Left ventricle myocardium superior (tissue), 1 donor: ENCODE measurements around the gene ITPR1. TPM values are rescaled to one million over a fixed set of nuclear protein-coding genes. Genes with fewer than 3 reads are reported as not detected.
A peak's percentile ranks its signal among the peaks of the same experiment; 100 is the strongest.
"Not testable (repeated sequence)": the region's sequence is repeated elsewhere in the genome, so short reads cannot be mapped to it uniquely, and the experiment has no call there.

Source experiments
- ATAC-seq: fragments of 200-7000 bp; cut with Tn5 transposase; one replicate; pipeline ENCODE4 v1.9.1; 2020; ENCODE audit warnings: mild to moderate bottlenecking, moderate library complexity
- DNase-seq: peaks from one replicate; pipeline ENCODE4 v3.0.0-alpha.2; 2020
- intact Hi-C: fragments of 100-400 bp; cut with micrococcal nuclease; formaldehyde crosslinking; loops from one replicate; pipeline ENCODE4 v1.11.0; 2022
- total RNA-seq: library from RNA; stranded (reverse); fragmentation: NEBNext Ultra II Directional; extraction: Animal tissue kit (Norgen Biotek cat#: 25700); gene quantifications from one replicate; pipeline ENCODE4 v1.2.1, GENCODE V29; 2021
- donor health status: DM: no; HTN: yes; CAD: no; lungs with severe emphysema.

Gene ITPR1
- total RNA-seq, 1 donor from 2014 or later: 16.6 TPM

DNA sequence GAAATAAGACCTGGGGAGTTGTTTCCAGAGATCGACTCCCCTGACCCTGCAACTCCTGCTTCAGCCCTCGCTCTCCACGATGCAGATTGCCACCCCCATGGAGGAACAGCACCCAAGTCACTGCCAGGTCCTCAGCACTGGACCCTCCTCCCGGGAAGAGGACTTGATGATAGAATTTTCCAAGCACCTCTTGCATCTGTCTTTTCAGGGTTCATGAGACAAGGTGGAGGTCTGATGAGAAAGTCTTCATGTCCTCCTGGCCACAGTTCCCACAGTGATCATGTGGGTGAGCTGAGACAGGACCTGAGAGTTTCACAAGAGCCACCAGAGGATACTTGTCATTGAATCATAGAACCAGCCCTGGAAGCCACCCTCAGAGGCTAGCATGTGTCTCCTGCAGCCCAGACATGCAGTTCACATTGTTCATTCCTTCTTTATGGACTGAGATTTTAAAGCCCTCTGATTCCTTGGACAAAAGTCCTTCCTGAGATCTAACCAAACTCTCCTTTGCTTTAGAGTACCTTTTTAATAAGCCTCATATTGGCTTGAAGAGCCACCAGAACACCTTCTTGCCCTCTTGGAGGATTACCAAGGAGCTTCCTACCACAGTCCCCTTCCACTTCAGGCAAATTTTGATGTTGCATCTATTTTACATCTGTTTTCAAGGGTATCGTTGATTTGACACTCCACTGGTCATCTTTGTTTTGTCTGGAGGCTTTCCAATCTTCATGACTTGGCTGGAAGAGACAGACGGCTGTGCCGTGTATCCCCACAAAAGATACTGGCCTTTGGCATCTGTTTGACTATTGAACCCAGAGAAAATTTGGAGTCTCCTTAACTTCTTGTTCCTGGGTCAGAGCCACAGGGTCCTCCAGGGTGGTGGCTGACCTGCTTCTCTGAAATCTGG, 261.3 kb downstream of the ITPR1 start:
- intact Hi-C loops: no loop called here
- DNase-seq (no peak), ATAC-seq (peak; percentile 26)

DNA sequence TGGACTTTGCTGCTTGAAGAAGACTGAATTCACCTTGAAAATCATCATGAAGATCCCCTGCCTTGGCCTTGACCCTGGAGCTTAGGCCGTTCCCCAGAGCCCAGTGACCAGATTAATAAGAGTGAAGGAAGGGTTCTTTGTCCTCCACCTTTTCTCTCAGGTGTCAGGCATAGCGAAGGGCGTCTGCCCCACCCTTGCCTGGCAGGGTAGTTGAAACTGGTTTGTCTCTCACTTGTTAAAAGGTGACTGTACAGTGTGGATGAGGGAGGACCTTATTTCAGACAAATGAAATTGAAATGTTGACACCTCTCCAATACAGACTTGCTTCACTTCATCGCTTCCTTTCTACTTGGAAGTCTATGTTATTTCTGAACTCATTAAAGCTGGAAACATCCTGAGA, 262.4 kb downstream of the ITPR1 start:
- ATAC-seq (no peak), DNase-seq (no peak)
- intact Hi-C loops: no loop called here

DNA sequence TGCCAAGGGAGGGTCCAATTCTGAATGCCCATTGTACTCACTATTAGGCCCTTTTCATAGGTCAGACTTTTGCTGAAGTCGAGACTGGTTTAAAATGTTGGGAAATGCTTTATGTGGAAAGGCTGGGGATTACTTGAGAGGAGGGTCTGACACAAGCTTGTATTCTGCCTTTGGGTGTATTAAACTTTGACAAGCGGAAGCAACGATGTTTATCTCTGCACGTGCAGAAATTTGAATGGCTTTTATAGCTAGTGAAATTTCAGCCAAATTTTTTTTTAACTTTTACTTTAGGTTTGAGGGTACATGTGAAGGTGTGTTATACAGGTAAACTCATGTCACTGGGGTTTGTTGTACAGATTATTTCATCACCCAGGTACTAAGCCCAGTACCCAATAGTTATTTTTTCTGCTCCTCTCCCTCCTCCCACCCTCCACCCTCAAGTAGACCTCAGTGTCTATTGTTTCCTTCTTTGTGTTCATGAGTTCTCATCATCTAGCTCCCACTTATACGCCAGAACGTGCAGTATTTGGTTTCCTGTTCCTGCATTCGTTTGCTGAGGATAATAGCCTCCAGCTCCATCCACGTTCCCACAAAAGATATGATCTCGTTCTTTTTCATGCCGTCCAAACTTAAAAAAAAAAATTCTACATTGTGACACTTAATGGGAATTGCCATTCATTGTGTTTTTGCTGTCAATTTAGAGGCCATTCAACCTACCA, 263.1 kb downstream of the ITPR1 start:
- DNase-seq (no peak), ATAC-seq (no peak)
- intact Hi-C loops: no loop called here

DNA sequence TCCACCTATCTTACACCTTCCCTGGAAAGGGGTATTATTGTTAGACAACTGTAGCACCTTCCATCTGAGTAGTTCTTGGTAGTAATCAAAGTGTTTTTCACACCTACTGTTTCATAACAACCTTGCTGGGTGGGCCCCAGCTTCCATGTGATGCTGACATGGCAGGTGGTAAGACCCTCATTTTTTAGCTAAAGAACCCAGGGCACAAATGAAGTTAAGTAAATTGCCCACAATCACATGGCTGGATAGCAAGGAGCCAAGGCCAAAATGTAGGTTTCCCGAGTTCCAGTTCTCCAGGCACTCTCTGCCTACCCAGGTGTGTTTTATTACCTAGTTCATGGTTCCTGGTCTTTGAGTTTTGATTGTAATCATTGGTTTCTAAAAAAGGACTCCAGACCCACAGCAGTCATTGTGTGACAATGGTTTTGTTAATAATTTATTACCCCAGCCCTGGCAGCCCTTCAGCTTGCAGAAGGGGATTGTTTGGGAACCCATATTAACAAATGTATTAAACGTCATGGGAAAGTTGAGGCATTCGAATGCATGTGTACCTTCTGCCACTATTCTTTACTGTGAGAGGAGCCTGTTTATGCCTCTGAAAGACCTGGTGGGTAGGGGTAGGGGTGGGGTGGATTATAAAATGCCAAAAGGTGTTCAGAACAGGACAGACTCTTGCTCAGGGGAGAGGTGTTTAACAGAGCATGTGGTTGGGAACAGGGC, 263.9 kb downstream of the ITPR1 start:
- ATAC-seq: no peak
- DNase-seq: no peak
- intact Hi-C loops: no loop called here

- DNase-seq (no peak), ATAC-seq (no peak)
- intact Hi-C loops: no loop called here
Measured at GRCh38 chr3:4757575-4758248, 264.6 kb downstream of the ITPR1 start.

GRCh38 chr3:4758249-4758860, 265.2 kb downstream of the ITPR1 start:
- intact Hi-C loops: no loop called here
- DNase-seq: no peak
- no peak for ATAC-seq

DNA sequence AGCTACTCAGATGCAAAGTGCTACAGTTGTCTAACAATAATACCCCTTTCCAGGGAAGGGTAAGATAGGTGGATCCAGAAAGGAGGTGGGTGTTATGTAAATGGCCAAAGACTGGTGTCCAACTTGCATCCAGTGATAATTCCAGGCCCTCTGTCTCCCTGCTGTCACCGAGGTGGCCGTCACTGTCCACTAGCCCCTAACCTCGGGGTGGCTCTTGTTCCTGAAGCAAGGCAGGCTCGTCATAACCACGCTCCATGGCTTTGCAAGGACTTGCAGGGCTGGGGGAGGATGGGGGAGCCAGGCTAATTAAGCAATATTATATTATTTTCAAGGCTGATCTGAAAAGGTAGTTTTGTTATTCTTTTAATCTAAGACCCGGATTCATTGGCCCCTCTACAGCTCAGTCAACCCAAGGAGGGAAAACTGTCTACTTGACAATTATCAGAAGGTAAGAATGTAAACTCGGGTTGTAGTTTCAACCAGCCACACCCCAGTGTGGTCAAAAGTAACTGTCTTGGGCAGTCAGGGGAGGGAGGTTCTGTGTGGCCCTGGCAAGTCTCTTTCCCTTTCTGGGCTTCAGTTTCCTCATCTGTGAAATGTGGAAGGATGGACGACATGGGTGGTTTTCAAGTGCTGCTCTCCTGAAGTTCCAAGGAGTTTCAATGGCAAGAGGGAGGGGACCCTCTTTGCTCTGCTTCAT, 266.0 kb downstream of the ITPR1 start:
- intact Hi-C loops: no loop called here
- DNase-seq (no peak), ATAC-seq (no peak)

DNA sequence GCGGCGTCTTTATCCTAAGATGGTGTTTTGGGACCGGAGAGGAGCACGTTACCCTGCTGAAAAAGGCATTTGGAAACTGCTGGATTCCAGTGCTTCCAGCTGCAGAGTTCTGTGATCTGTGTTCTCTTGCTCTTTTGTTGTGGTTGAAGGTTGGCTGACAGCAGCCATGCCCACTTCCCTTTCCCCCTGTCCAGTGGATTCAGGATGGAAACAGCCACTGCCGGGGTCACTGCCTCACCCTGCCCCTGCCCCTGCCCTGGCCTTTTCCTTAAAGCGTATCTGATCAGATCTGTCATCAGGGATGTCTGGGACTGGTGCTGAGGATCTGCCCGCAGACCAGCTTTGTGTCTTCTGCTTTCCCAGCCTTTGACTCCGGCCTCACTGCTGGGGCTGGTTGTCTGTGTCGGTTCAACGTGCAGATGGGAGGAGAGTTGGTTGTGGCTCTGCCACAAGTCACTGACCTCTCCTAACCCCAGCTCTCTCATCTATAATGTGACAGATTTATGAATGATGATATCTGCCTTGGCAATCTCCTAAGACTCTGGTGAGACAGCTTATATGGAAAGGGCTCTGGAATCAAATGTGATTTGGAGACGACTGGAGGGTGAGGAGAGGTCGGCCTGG, 266.7 kb downstream of the ITPR1 start:
- intact Hi-C loops: no loop called here
- DNase-seq (no peak), ATAC-seq (no peak)

DNA sequence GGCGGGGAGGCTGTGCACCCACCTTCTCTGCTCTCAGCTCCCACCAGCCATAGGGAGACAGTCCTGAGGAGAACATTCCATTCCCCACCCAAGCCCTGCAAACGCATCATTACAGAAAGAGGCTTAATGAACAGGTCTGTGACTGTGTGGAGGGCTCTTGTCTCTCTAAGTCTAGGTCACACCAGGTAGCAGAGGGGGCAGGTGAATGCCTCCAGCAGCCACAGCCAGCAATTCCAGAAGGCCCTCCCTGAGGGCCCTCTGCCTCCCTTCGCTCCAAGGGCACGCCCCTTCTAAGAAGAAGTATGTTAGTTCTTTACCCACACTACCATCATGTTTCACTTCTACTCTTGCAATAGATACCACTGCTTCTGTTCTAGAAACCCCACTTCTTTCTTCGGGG, 268.6 kb downstream of the ITPR1 start:
- no peak for DNase-seq
- no peak for ATAC-seq
- intact Hi-C loops: no loop called here

DNA sequence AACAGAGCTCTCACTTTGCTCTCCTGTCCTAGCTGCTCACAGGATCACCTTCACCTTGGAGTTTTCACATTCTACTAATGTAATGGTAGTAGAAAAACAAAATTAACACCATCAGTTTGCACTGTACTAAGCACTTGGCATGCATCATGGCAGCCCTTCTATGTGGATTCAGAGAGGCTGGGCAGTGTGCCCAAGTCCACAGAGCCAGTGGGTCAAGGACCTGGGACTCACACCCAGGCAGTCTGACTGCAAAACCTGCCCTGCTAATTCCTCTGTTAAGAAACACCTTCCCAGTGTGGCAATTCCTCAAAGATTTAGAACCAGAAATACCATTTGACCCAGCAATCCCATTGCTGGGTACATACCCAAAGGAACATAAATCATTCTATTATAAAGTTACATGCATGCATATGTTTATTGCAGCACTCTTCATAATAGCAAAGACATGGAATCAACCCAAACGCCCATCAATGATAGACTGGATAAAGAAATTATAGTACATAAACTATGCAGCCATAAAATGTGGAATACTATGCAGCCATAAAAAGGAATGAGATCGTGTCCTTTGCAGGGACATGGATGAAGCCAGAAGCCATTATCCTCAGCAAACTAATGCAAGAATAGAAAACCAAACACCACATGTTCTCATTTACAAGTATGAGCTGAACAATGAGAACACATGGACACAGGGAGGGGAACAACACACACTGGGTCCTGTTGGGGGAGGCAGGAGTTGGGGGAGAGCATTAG, 269.5 kb downstream of the ITPR1 start:
- intact Hi-C loops, DNase-seq: not testable (repeated sequence)
- ATAC-seq: peak; percentile 58

- intact Hi-C loops: no loop called here
- no peak for DNase-seq
- ATAC-seq: no peak
Measured at GRCh38 chr3:4763604-4764247, 270.6 kb downstream of the ITPR1 start.

- ATAC-seq (no peak), DNase-seq (no peak)
- intact Hi-C loops: no loop called here
Measured at GRCh38 chr3:4765212-4765611, 272.1 kb downstream of the ITPR1 start.

GRCh38 chr3:4766263-4766662, 273.1 kb downstream of the ITPR1 start:
- no peak for ATAC-seq
- DNase-seq: no peak
- intact Hi-C loops: no loop called here

- no peak for DNase-seq
- ATAC-seq: no peak
- intact Hi-C loops: no loop called here
Measured at GRCh38 chr3:4766716-4767499, 273.8 kb downstream of the ITPR1 start.

DNA sequence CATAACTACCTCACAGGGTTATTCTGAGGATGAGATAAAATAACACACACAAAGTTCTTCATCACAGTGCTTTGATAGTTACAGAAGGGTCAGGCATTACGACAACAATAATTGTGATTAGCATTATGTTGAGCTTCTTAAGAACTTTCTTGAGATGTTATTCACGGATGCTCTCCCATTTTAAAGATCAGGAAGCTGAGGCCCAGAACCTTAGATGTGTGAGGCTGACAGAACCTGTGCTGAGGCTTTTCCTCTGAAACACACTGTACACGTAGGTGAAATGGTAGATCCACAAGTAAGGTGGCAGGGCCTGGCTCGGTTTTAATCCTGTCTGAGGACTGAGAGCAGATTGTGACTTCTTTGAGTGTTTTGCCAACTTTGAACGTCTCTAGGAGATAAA, 274.9 kb downstream of the ITPR1 start:
- ATAC-seq (no peak), DNase-seq (no peak)
- intact Hi-C loops: no loop called here

GRCh38 chr3:4768521-4768920, 275.4 kb downstream of the ITPR1 start:
- intact Hi-C loops: no loop called here
- DNase-seq: no peak
- no peak for ATAC-seq
